MG63 (cell line): Measurements from ENCODE around the gene CES5A. TPM values are rescaled to one million over a fixed set of nuclear protein-coding genes. Genes with fewer than 3 reads are reported as not detected.

Source experiments
- total RNA-seq: library from RNA; depleted of rRNA; stranded (reverse); fragments of >200 nt; shearing (Covaris generic); gene quantifications from 2 replicates; pipeline ENCODE4 v1.2.3, GENCODE V29; 2014; ENCODE audit warnings: low replicate concordance; rRNA removed

CES5A gene
- total RNA-seq, 1 experiment from 2014 or later, result not detected

Other genes with a start within 250 kb of the CES5A start
- gene SLC6A2, start 219.4 kb downstream of the CES5A start, total RNA-seq, result not detected in 2 replicates
- gene CES1, start 42.3 kb downstream of the CES5A start, total RNA-seq, result 0.56 TPM in 1 of 2 replicates, not detected in the other